ENCODE measurements around the gene ZNF30. TPM values are rescaled to one million over a fixed set of nuclear protein-coding genes. Genes with fewer than 3 reads are reported as not detected.
"Not testable (repeated sequence)": the region's sequence is repeated elsewhere in the genome, so short reads cannot be mapped to it uniquely, and the experiment has no call there.

Gene ZNF30
- total and polyA plus RNA-seq, 9 donors = 1.5 to 5.5 (median 2.9) TPM

GRCh38 chr19:34888091-34888490 lies 38.6 kb upstream of the ZNF30 start:
- H3K27me3 ChIP-seq = no peaks in the 10 kb centered on the region
- no peaks in the 10 kb centered on the region for H3K4me1 ChIP-seq (ENCODE audit: insufficient read depth)
- DNase-seq = no peak
- TF ChIP-seq, protein P1, sequence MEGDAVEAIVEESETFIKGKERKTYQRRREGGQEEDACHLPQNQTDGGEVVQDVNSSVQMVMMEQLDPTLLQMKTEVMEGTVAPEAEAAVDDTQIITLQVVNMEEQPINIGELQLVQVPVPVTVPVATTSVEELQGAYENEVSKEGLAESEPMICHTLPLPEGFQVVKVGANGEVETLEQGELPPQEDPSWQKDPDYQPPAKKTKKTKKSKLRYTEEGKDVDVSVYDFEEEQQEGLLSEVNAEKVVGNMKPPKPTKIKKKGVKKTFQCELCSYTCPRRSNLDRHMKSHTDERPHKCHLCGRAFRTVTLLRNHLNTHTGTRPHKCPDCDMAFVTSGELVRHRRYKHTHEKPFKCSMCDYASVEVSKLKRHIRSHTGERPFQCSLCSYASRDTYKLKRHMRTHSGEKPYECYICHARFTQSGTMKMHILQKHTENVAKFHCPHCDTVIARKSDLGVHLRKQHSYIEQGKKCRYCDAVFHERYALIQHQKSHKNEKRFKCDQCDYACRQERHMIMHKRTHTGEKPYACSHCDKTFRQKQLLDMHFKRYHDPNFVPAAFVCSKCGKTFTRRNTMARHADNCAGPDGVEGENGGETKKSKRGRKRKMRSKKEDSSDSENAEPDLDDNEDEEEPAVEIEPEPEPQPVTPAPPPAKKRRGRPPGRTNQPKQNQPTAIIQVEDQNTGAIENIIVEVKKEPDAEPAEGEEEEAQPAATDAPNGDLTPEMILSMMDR (IDR thresholded peaks at IDR 0.05) = no peak
- TF ChIP-seq EP300 (IDR thresholded peaks at IDR 0.05) = no peak
- H3K27ac ChIP-seq = no peak overlapping the region
- intact Hi-C loops (cut with DNase I) = no loop called here
- H3K9me3 ChIP-seq = peaks cover 0 to 5% of the 10 kb centered on the region in 2 donors
- no peak overlapping the region for H3K4me3 ChIP-seq
- 79 to 85% (median 83%) methylated on average over 6 of the region's 6 CpGs for WGBS, 3 donors
- no peaks in the 10 kb centered on the region for H3K36me3 ChIP-seq

DNA sequence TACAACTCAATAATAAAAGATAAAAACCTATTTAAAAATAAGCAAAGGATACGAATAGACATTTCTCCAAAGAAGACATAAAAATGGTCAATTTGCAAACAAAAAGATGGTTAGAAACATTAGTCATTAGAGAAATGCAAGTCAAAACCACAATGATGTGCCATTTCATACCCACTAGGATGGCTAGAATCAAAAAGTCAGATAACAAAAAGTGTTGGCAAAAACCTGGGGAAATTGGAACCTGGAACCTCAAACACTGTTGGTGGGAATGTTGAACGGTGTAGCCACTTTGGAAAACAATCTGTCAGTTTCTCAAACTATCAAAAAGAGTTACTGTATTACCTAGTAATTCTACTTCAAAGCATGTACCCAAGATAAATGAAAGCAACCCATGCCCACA lies 26.5 kb upstream of the ZNF30 start:
- no peaks in the 10 kb centered on the region for H3K36me3 ChIP-seq
- intact Hi-C loops (cut with DNase I) = no loop called here
- TF ChIP-seq, protein P1 (IDR thresholded peaks at IDR 0.05) = no peak
- TF ChIP-seq EP300 (IDR thresholded peaks at IDR 0.05) = no peak
- no peak for TF ChIP-seq POLR2A (IDR thresholded peaks at IDR 0.05)
- H3K4me1 ChIP-seq (ENCODE audit: insufficient read depth) = no peaks in the 10 kb centered on the region
- H3K27me3 ChIP-seq = peaks cover 3% of the 10 kb centered on the region
- 72 to 74% (median 72%) methylated on average over 2 of the region's 2 CpGs for WGBS, 3 donors
- H3K9me3 ChIP-seq = no peaks in the 10 kb centered on the region
- DNase-seq = no peak
- no peak overlapping the region for H3K4me3 ChIP-seq
- no peak overlapping the region for H3K27ac ChIP-seq

DNA sequence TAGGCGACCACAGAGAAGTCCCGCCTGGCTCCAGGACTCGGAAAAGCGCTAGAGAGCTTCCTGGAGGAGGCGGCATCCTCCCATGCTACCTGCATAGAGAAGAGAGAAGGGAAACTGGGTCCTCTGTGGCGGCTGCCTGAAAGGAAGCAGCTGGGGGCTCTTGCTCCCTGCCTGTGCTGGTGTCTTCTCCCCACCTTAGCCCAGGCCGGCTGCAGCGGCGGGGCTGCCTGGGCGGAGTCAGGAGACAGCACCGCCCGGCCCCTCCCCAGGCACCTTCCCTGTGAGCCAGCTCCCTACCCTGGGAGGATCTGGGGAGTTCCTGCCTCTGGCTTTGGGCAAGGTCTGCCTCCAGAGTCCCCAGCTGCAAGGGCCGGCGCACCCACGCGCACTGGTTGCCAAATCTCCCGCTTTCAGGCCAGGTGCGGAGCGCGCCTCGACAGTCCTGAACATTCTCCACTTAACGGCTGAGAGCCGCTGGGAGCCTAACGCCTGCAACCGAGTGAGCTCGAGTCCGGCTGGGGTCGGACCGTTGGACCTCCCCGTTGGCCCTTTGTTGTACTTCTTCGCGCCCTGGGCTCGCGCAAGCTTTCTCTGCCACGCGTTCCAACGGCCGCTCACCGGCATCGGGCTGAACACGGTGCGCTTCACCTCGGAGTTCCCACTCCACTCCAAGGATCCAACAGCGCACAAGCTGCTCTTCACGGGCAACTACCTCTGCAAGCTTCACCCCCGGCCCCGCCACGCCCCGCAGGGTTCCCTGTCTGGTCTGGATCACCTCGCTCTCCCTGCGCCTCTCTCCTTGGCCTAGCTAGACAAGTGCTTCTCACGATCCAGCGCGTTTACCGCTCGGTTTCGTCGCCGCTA lies 21.8 kb upstream of the ZNF30 start:
- no peaks in the 10 kb centered on the region for H3K36me3 ChIP-seq
- H3K27me3 ChIP-seq = no peaks in the 10 kb centered on the region
- H3K4me3 ChIP-seq = no peak overlapping the region
- TF ChIP-seq POLR2A (IDR thresholded peaks at IDR 0.05) (no peak), EP300 (IDR thresholded peaks at IDR 0.05) (no peak)
- TF ChIP-seq, protein P1 (IDR thresholded peaks at IDR 0.05) = no peak
- no peaks in the 10 kb centered on the region for H3K4me1 ChIP-seq (ENCODE audit: insufficient read depth)
- intact Hi-C loops (cut with DNase I) = no loop called here
- no peaks in the 10 kb centered on the region for H3K9me3 ChIP-seq
- 3 to 6% (median 3%) methylated on average over 48 to 59 of the region's 59 CpGs for WGBS, 3 donors
- no peak overlapping the region for H3K27ac ChIP-seq
- no peak for DNase-seq

- intact Hi-C loops (cut with DNase I) = no loop called here
- no peak for DNase-seq
- Histone ChIP-seq H3K4me1 (ENCODE audit: insufficient read depth) (no peaks in the 10 kb centered on the region), H3K36me3 (no peaks in the 10 kb centered on the region), H3K27me3 (no peaks in the 10 kb centered on the region), H3K9me3 (no peaks in the 10 kb centered on the region), H3K4me3 (no peak overlapping the region), H3K27ac (no peak overlapping the region)
- WGBS, 3 donors = 80 to 89% (median 84%) methylated on average over 3 of the region's 3 CpGs
- TF ChIP-seq POLR2A (IDR thresholded peaks at IDR 0.05) = no peak
- TF ChIP-seq, protein P1 (IDR thresholded peaks at IDR 0.05) = no peak
These were observed 15.9 kb upstream of the ZNF30 start for GRCh38 chr19:34910770-34911169.

- H3K9me3 ChIP-seq = not testable (repeated sequence)
These were observed 9.6 kb upstream of the ZNF30 start for GRCh38 chr19:34917144-34917543.

More at GRCh38 chr19:34917144-34917543, 9.6 kb upstream of the ZNF30 start:
- 80 to 83% (median 83%) methylated on average over 3 of the region's 3 CpGs for WGBS, 3 donors
- H3K36me3 ChIP-seq; H3K27me3 ChIP-seq; H3K4me1 ChIP-seq (ENCODE audit: insufficient read depth); H3K27ac ChIP-seq; DNase-seq; H3K4me3 ChIP-seq; intact Hi-C loops (cut with DNase I): not testable (repeated sequence)

Measured in ovary (tissue), 9 donors.